GM08714 (cell line): Measurements from ENCODE around the gene BBS1.
"Not testable (repeated sequence)": the region's sequence is repeated elsewhere in the genome, so short reads cannot be mapped to it uniquely, and the experiment has no call there.

Experiments used
- H3K4me3 ChIP-seq: fragments of 200-500 bp; sonication (Bioruptor generic); 2 replicates; pipeline ENCODE4 v1.5.1; 2014; ENCODE audit warnings: mild to moderate bottlenecking, low read length, inconsistent platforms
- ZNF274 ChIP-seq: IDR thresholded peaks from 2 replicates; pipeline ENCODE4 v1.6.1; 2012; ENCODE audit warnings: mild to moderate bottlenecking, low read depth, low read length

Gene BBS1

DNA sequence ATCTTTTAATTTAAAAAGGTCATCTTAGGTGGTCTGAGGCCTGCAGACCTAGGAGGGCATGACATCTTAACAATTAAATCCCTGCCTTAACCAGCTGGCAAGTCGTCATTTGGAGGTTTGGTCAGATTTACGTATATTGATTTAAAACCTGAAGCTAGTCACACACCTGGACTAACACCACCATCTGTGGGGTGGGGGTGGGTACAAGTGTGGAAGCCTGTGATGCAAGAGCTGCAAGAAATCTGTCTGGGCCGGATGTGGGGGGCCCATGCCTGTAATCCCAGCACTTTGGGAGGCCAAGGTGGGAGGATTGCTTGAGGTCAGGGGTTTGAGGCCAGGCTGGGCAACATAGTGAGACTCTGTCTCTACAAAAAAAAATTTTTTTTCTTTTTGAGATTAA is 70.8 kb downstream of the BBS1 start:
- TF ChIP-seq ZNF274: no peak
- H3K4me3 ChIP-seq: no peak overlapping the region

GRCh38 chr11:66582565-66583147 is 72.2 kb downstream of the BBS1 start:
- not testable (repeated sequence) for H3K4me3 ChIP-seq
